HCT116 (cell line): ENCODE measurements around the gene SSB. TPM values are rescaled to one million over a fixed set of nuclear protein-coding genes. Genes with fewer than 3 reads are reported as not detected.

Experiments used
- ATAC-seq: fragments of 200-7000 bp; cut with Tn5 transposase; 2 replicates; pipeline ENCODE4 v1.9.1; 2020; ENCODE audit warnings: mild to moderate bottlenecking, moderate library complexity
- BruUV-seq: library from RNA; stranded (reverse); fragments of 400-500 nt; replicated peaks from 2 replicates; lab custom pipeline; 2021; lab: Mats Ljungman, UMichigan
- CTCF ChIA-PET: fragments of 300-600 bp; sonication (Branson Sonifier 250); formaldehyde crosslinking; loops from one replicate; lab custom pipeline; 2021; ENCODE audit warnings: antibody characterized with exemption; lab: Charles Lee
- POLR2A ChIA-PET: fragments of 300-600, 350-600 bp; sonication (Branson Sonifier 250); formaldehyde crosslinking; loops from one replicate; lab custom pipeline; 2021; ENCODE audit warnings: antibody characterized with exemption; lab: Charles Lee
- RAD21 ChIA-PET, 2 experiments: fragments of 300-600 bp; sonication (Branson Sonifier 250); formaldehyde crosslinking; loops; one replicate each; lab custom pipeline; 2023; ENCODE audit warnings: low total read pairs in 2 of 2; ENCODE audit not compliant: uncharacterized antibody in 2 of 2, unreplicated experiment in 2 of 2, low non-redundant PET in 1 of 2; lab: Charles Lee
- DNase-seq: peaks from one replicate; pipeline ENCODE4 v3.0.0-alpha.2; 2010; ENCODE audit warnings: low read depth, low spot score
- H2AFZ ChIP-seq: fragments of 200-600 bp; shearing (Covaris generic), sonication (generic); 2 replicates; pipeline ENCODE4 v1.6.1; 2017; ENCODE audit warnings: low read depth, mixed run types, mixed read lengths, antibody characterized with exemption, low read length; ENCODE audit not compliant: poor library complexity, severe bottlenecking
- H3K27ac ChIP-seq: 2 replicates; pipeline ENCODE4 v1.5.1; 2012; ENCODE audit warnings: low read depth, low read length
- H3K27me3 ChIP-seq: fragments of 200-600 bp; sonication (generic); 2 replicates; pipeline ENCODE4 v1.6.1; 2016; ENCODE audit warnings: mixed run types, low read length, mixed read lengths; ENCODE audit not compliant: insufficient read depth
- H3K36me3 ChIP-seq, 2 experiments: fragments of 200-500 bp in 1 of 2; fragments of 200-600 bp in 1 of 2; sonication (Bioruptor generic) in 1 of 2; sonication (generic) in 1 of 2; 2 replicates each; pipeline versions ENCODE4 v1.5.1 to v1.6.1; 2014 to 2016; ENCODE audit warnings: low read length in 2 of 2, inconsistent platforms in 1 of 2, mixed read lengths in 1 of 2, mixed run types in 1 of 2; ENCODE audit not compliant: insufficient read depth in 2 of 2, control insufficient read depth in 1 of 2
- H3K4me1 ChIP-seq, 2 experiments: fragments of 200-600 bp in 1 of 2; sonication (generic) in 1 of 2; 2 replicates each; pipeline versions ENCODE4 v1.5.1 to v1.6.1; 2012 to 2017; ENCODE audit warnings: low read length in 2 of 2, inconsistent platforms in 1 of 2, mild to moderate bottlenecking in 1 of 2, mixed read lengths in 1 of 2, mixed run types in 1 of 2, moderate library complexity in 1 of 2; ENCODE audit not compliant: insufficient read depth in 2 of 2, control insufficient read depth in 1 of 2
- H3K4me2 ChIP-seq: fragments of 200-600 bp; sonication (generic); 2 replicates; pipeline ENCODE4 v1.6.1; 2017; ENCODE audit warnings: mixed run types, low read length, mixed read lengths
- H3K4me3 ChIP-seq, 2 experiments: fragments of 200-600 bp in 1 of 2; sonication (generic) in 1 of 2; replicated peaks in 1 of 2; 2 replicates each; pipeline ENCODE4 v1.5.1; 2011 to 2016; ENCODE audit warnings: low read length in 2 of 2, control low read depth in 1 of 2, low read depth in 1 of 2, mild to moderate bottlenecking in 1 of 2, mixed read lengths in 1 of 2, mixed run types in 1 of 2
- H3K79me2 ChIP-seq: fragments of 200-600 bp; sonication (generic); 2 replicates; pipeline ENCODE4 v1.6.1; 2017; ENCODE audit warnings: mild to moderate bottlenecking, mixed run types, low read length, moderate library complexity, mixed read lengths; ENCODE audit not compliant: insufficient read depth
- H3K9ac ChIP-seq: fragments of 200-600 bp; sonication (generic); 2 replicates; pipeline ENCODE4 v1.6.1; 2016; ENCODE audit warnings: low read length, mixed read lengths
- H3K9me2 ChIP-seq: fragments of 200-600 bp; sonication (generic), shearing (Covaris generic); 2 replicates; pipeline ENCODE4 v1.6.1; 2017; ENCODE audit warnings: mixed run types, mild to moderate bottlenecking, moderate library complexity; ENCODE audit not compliant: insufficient read depth
- H3K9me3 ChIP-seq, 2 experiments: fragments of 200-500 bp in 1 of 2; fragments of 200-600 bp in 1 of 2; sonication (Bioruptor generic) in 1 of 2; sonication (generic) in 1 of 2; 2 replicates each; pipeline ENCODE4 v1.6.1; 2014 to 2017; ENCODE audit warnings: low read length in 2 of 2, mixed read lengths in 2 of 2, inconsistent platforms in 1 of 2, low read depth in 1 of 2, mild to moderate bottlenecking in 1 of 2, mixed run types in 1 of 2, moderate library complexity in 1 of 2; ENCODE audit not compliant: control insufficient read depth in 1 of 2, insufficient read depth in 1 of 2
- H4K20me1 ChIP-seq: fragments of 200-600 bp; sonication (generic), shearing (Covaris generic); 2 replicates; pipeline ENCODE4 v1.6.1; 2017; ENCODE audit warnings: mixed run types, mild to moderate bottlenecking, moderate library complexity; ENCODE audit not compliant: insufficient read depth
- ATF3 ChIP-seq: IDR thresholded peaks from 2 replicates; pipeline ENCODE4 v1.6.1; 2012
- CBX3 ChIP-seq: IDR thresholded peaks from 2 replicates; pipeline ENCODE4 v1.6.1; 2012; ENCODE audit warnings: low read depth
- CTCF ChIP-seq, 3 experiments: fragments of 200-600 bp in 1 of 3; sonication (generic) in 1 of 3; IDR thresholded peaks in 2 of 3; conservative IDR thresholded peaks in 1 of 3; 2 replicates each; pipeline ENCODE4 v1.5.1; 2012 to 2017; ENCODE audit warnings: low read depth in 2 of 3, low read length in 2 of 3, antibody characterized with exemption in 1 of 3, borderline replicate concordance in 1 of 3, control low read depth in 1 of 3, mild to moderate bottlenecking in 1 of 3, mixed read lengths in 1 of 3, mixed run types in 1 of 3, moderate library complexity in 1 of 3; ENCODE audit not compliant: insufficient read depth in 1 of 3
- EZH2 ChIP-seq: fragments of 200-600 bp; sonication (generic); IDR thresholded peaks from 2 replicates; pipeline ENCODE4 v1.6.1; 2017; ENCODE audit warnings: antibody characterized with exemption, mixed run types
- EZH2phosphoT487 ChIP-seq: fragments of 200-600 bp; IDR thresholded peaks from 2 replicates; pipeline ENCODE4 v1.6.1; 2018; ENCODE audit warnings: antibody characterized with exemption, borderline replicate concordance
- FOSL1 ChIP-seq: IDR thresholded peaks from 2 replicates; pipeline ENCODE4 v1.6.1; 2012; ENCODE audit warnings: low read depth
- POLR2A ChIP-seq: IDR thresholded peaks from 2 replicates; pipeline ENCODE4 v1.7.0; 2011; ENCODE audit warnings: borderline replicate concordance; ENCODE audit not compliant: insufficient read depth, insufficient read length; ENCODE audit errors: extremely low read depth
- POLR2AphosphoS5 ChIP-seq: IDR thresholded peaks from 2 replicates; pipeline ENCODE4 v1.6.1; 2011; ENCODE audit warnings: mild to moderate bottlenecking, low read depth, low read length, moderate library complexity
- RAD21 ChIP-seq: IDR thresholded peaks from 2 replicates; pipeline ENCODE4 v1.6.1; 2012; ENCODE audit warnings: low read depth, mild to moderate bottlenecking
- SRF ChIP-seq: IDR thresholded peaks from 2 replicates; pipeline ENCODE4 v1.6.1; 2012; ENCODE audit warnings: low read depth
- YY1 ChIP-seq: IDR thresholded peaks from 2 replicates; pipeline ENCODE4 v1.6.1; 2011; ENCODE audit warnings: low read length, low read depth, moderate library complexity, mild to moderate bottlenecking; ENCODE audit not compliant: insufficient replicate concordance; ENCODE audit errors: extremely low read depth
- ZBTB33 ChIP-seq: IDR thresholded peaks from 2 replicates; pipeline ENCODE4 v1.6.1; 2011; ENCODE audit warnings: mild to moderate bottlenecking, low read length, moderate library complexity; ENCODE audit not compliant: insufficient replicate concordance; ENCODE audit errors: extremely low read depth
- ZFX ChIP-seq: fragments of 450-650 bp; IDR thresholded peaks from 2 replicates; pipeline ENCODE4 v1.6.1; 2017
- ZNF274 ChIP-seq: fragments of 200-500 bp; sonication (Bioruptor generic); IDR thresholded peaks from 2 replicates; pipeline ENCODE4 v1.6.1; 2014; ENCODE audit warnings: mild to moderate bottlenecking, low read depth, low read length, inconsistent platforms
- intact Hi-C: fragments of 100-400 bp; cut with micrococcal nuclease; formaldehyde crosslinking; loops from 2 replicates; pipeline ENCODE4 v1.10.0; 2022
- total RNA-seq: library from RNA; stranded (reverse); gene quantifications from one replicate; pipeline ENCODE4 v1.2.1, GENCODE V29; 2021; ENCODE audit not compliant: unreplicated experiment

Gene SSB
- total RNA-seq, 1 experiment from 2014 or later, result 117 TPM

GRCh38 chr2:169772651-169773050 lies 26.0 kb upstream of the SSB start:
- intact Hi-C loops, result loop anchor here (10.0 kb wide), 1 partner anchor 658 kb away; no protein-coding TSS in a partner anchor
- DNase-seq (no peak), ATAC-seq (no peak)
- Histone ChIP-seq H3K4me3 (no peak overlapping the region), H3K9me2 (no peaks in the 10 kb centered on the region), H4K20me1 (no peaks in the 10 kb centered on the region), H3K79me2 (no peaks in the 10 kb centered on the region), H3K27me3 (no peaks in the 10 kb centered on the region), H3K9me3 (no peaks in the 10 kb centered on the region), H3K36me3 (no peaks in the 10 kb centered on the region), H3K4me1 (no peaks in the 10 kb centered on the region; a peak in 1 of 4 replicates), H3K9ac (no peak overlapping the region)
- POLR2A ChIA-PET, result no interaction called here
- no TSS peak for BruUV-seq
- CTCF ChIA-PET, result interaction anchor here (0.9 kb wide), 1 partner anchor 320 kb away, joined by 3 read pairs; no protein-coding TSS in a partner anchor
- no peak for TF ChIP-seq POLR2A
- no peak for TF ChIP-seq FOSL1
- TF ChIP-seq ZFX, result no peak
- no peak for TF ChIP-seq SRF
- TF ChIP-seq CTCF (IDR thresholded peaks at IDR 0.05 in 2 of 3, conservative IDR thresholded peaks at IDR 0.05 in 1 of 3; ENCODE audit: borderline replicate concordance in 1 of 3, insufficient read depth in 1 of 3, low read depth in 2 of 3, low read length in 2 of 3), result no peak
- no peak for TF ChIP-seq CBX3
- no peak for TF ChIP-seq YY1
- no peak for TF ChIP-seq EZH2
- no peak for TF ChIP-seq EZH2phosphoT487
- no peak for TF ChIP-seq ZBTB33
- no peak for TF ChIP-seq RAD21
- TF ChIP-seq ATF3, result no peak
- TF ChIP-seq POLR2AphosphoS5, result no peak
- no peak for TF ChIP-seq ZNF274
- TF ChIP-seq, all 23 proteins: peak for 0
- no peak overlapping the region for H3K4me2 ChIP-seq
- no peak overlapping the region for H2AFZ ChIP-seq
- H3K27ac ChIP-seq, result no peak overlapping the region
- RAD21 ChIA-PET, result no interaction called here
